GM18870 (cell line): Measurements from ENCODE around the gene OLIG3.

Experiments
- ATAC-seq: cut with Tn5 transposase; IDR thresholded peaks from one replicate; pipeline ENCODE4 v1.9.1; 2021; ENCODE audit warnings: moderate library complexity; ENCODE audit not compliant: unreplicated experiment

The OLIG3 gene

DNA sequence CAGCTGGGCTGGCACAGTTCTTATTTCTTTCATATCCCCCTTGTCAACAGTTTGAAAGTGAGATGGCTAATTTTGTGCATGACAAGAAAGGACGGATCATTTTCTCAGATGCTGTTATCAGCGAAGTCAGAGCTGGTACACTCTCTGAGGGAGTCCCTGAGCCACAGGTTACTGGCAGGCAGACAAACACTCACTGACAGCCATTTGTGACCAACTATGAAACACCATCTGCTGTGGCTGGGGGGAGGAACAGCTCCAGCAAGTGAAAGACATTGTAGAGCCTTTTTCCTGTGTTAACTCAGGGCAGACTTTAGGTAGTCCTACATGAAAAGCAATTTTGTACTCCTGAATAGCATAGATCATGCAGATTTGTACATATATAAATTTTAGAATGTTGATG lies 22.2 kb downstream of the OLIG3 start:
- ATAC-seq: no peak

GRCh38 chr6:137471497-137471896 lies 22.7 kb downstream of the OLIG3 start:
- ATAC-seq: no peak

DNA sequence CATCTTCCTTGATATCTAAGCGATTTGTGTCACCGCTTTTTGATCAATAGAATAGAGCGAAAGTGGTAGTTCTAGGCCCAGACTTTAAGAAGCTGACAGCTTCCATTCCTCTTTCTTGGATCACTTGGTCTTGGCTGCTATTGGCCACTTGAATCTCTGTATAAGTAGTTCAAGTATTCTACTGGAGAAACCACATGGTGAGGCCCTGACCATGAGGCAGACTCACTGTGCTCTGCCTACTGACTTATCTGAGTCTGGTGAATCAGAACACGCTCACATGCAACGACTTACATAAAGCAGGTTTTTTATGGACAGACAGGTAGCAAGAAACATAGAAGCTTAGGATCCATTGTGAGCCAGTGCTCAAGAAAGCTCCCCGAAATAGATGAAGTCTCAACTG lies 27.0 kb downstream of the OLIG3 start:
- ATAC-seq: no peak

DNA sequence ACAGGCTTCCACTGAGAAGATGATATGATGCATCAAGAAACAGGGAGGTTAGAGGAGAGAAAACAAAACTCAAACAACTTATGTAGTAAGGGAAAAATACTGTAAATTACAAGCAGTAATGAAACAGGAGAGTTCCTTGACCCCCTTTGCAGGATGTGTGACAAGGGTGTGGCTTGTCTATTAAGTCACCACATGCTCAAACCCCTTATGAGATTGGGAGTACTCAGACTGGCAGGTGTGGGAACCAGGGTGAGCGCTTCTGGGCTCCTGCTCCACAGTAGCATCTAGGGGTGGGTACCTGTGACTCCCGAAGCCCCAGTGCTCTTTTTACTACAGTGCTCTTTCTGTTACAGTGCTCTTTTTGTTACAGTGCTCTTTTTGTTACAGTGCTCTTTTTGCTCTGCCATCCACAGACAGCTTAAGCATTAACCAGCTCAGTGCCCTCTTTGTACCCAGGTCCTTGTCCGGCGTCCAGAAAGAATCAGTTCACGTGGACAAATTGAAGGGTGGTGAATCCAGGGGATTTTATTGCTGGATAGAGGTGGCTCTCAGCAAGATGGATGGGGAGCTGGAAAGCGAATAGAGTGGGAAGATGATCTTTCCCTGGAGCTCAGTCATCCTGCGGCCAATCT lies 28.7 kb downstream of the OLIG3 start:
- ATAC-seq: no peak

DNA sequence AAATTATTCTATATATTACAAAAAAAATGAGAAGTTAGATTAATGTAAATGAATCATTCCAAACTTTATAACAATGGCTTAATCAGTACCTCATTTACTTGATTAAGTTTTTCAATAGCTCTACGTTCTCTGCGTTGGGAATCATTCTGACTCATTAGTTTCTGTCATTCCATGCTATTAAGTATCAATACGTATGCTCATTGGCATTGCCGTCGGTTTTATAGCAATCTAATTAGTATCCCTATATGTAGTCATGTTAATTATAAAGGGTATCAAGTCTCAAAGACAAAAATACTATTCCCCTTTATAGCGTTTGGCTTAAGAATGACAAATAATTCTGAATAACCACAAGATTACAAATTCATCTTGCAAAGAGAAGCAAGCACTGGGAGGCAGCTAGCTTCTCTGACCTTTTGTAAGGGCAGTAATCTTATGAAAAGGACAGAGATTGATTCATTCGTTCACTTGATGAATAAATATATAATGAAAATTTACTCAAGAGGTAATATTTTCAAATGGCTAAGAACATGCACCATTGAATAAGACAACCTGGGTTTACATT lies 41.8 kb downstream of the OLIG3 start:
- no peak for ATAC-seq

GRCh38 chr6:137443901-137444300 lies 50.3 kb downstream of the OLIG3 start:
- ATAC-seq: no peak
